OCI-LY1 (cell line): ENCODE data around the gene GRHPR.
A peak's percentile ranks its signal among the peaks of the same experiment; 100 is the strongest.

Source experiments
- H2AFZ ChIP-seq: fragments of 200-600 bp; sonication (generic), shearing (Covaris generic); 2 replicates; pipeline ENCODE4 v1.6.0; 2014; ENCODE audit warnings: antibody characterized with exemption, mild to moderate bottlenecking, low read length
- H3F3A ChIP-seq: fragments of 200-600 bp; sonication (generic), shearing (Covaris generic); 2 replicates; pipeline ENCODE4 v1.6.0; 2014; ENCODE audit warnings: mild to moderate bottlenecking, antibody characterized with exemption, low read length, moderate library complexity; ENCODE audit not compliant: insufficient read depth
- H3K27ac ChIP-seq: fragments of 200-600 bp; sonication (generic); 2 replicates; pipeline ENCODE4 v1.5.1; 2014; ENCODE audit warnings: low read length, mixed run types, mild to moderate bottlenecking, low read depth; ENCODE audit not compliant: poor library complexity, severe bottlenecking
- H3K27me3 ChIP-seq: fragments of 200-600 bp; sonication (generic); 2 replicates; pipeline ENCODE4 v1.6.0; 2014; ENCODE audit warnings: antibody characterized with exemption, mild to moderate bottlenecking, low read length, moderate library complexity; ENCODE audit not compliant: insufficient read depth
- H3K36me3 ChIP-seq: fragments of 200-600 bp; sonication (generic); 2 replicates; pipeline ENCODE4 v1.6.1; 2014; ENCODE audit warnings: mild to moderate bottlenecking, antibody characterized with exemption, low read length, moderate library complexity, mixed read lengths; ENCODE audit not compliant: insufficient read depth
- H3K4me1 ChIP-seq: fragments of 200-600 bp; sonication (generic); 2 replicates; pipeline ENCODE4 v1.5.1; 2014; ENCODE audit warnings: mild to moderate bottlenecking, low read length, moderate library complexity; ENCODE audit not compliant: insufficient read depth, severe bottlenecking
- H3K4me2 ChIP-seq: fragments of 200-600 bp; sonication (generic), shearing (Covaris generic); 2 replicates; pipeline ENCODE4 v1.6.1; 2014; ENCODE audit warnings: low read length
- H3K4me3 ChIP-seq: fragments of 200-600 bp; sonication (generic); 2 replicates; pipeline ENCODE4 v1.5.1; 2014; ENCODE audit warnings: low read length, low read depth, mild to moderate bottlenecking, mixed read lengths; ENCODE audit not compliant: poor library complexity, severe bottlenecking
- H3K79me2 ChIP-seq: fragments of 200-600 bp; shearing (Covaris generic); 2 replicates; pipeline ENCODE4 v1.6.1; 2016; ENCODE audit warnings: mixed run types, low read length, mixed read lengths; ENCODE audit not compliant: insufficient read depth
- H3K9ac ChIP-seq: fragments of 200-600 bp; sonication (generic), shearing (Covaris generic); 2 replicates; pipeline ENCODE4 v1.6.1; 2014; ENCODE audit warnings: mild to moderate bottlenecking, low read length, mixed read lengths
- H3K9me2 ChIP-seq: fragments of 200-600 bp; sonication (generic), shearing (Covaris generic); 2 replicates; pipeline ENCODE4 v1.6.1; 2014; ENCODE audit warnings: low read depth, mild to moderate bottlenecking, low read length, mixed read lengths
- H3K9me3 ChIP-seq: fragments of 200-600 bp; shearing (Covaris generic); 2 replicates; pipeline ENCODE4 v1.6.1; 2014; ENCODE audit warnings: low read length, mixed read lengths
- H4K20me1 ChIP-seq: fragments of 200-600 bp; sonication (generic), shearing (Covaris generic); 2 replicates; pipeline ENCODE4 v1.6.0; 2016; ENCODE audit warnings: mild to moderate bottlenecking, low read length; ENCODE audit not compliant: insufficient read depth
- EZH2 ChIP-seq: fragments of 200-600 bp; sonication (generic), shearing (Covaris generic); IDR thresholded peaks from 2 replicates; pipeline ENCODE4 v1.8.0; 2017; ENCODE audit warnings: borderline replicate concordance, mixed run types, mild to moderate bottlenecking, antibody characterized with exemption, low read length, moderate library complexity, mixed read lengths
- TF ChIP-seq, protein P1 (sequence below): fragments of 200-600 bp; sonication (generic), shearing (Covaris generic); IDR thresholded peaks from 2 replicates; pipeline ENCODE4 v1.5.1; 2017; ENCODE audit warnings: mild to moderate bottlenecking, antibody characterized with exemption, low read length, moderate library complexity, mixed read lengths

Gene GRHPR

DNA sequence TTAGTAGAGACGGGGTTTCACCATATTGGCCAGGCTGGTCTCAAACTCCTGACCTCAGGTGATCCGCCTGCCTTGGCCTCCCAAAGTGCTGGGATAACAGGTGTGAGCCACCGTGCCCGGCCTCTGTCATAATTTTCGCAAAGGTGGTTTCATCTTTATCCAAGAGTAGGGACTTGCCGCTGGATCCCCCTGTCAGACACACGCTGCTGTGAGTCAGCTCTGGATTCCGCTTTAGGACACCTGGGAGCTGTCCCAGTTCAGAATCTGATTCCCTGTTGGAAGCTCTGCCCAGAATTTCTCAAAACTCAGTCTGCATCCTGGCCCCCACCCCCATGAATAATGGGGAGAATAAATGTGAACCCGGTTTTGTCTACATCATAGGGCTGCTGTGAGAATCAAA lies 17.9 kb upstream of the GRHPR start:
- peak overlapping the region; percentile 89 for H3K9ac ChIP-seq
- TF ChIP-seq EZH2 = no peak
- TF ChIP-seq, protein P1, sequence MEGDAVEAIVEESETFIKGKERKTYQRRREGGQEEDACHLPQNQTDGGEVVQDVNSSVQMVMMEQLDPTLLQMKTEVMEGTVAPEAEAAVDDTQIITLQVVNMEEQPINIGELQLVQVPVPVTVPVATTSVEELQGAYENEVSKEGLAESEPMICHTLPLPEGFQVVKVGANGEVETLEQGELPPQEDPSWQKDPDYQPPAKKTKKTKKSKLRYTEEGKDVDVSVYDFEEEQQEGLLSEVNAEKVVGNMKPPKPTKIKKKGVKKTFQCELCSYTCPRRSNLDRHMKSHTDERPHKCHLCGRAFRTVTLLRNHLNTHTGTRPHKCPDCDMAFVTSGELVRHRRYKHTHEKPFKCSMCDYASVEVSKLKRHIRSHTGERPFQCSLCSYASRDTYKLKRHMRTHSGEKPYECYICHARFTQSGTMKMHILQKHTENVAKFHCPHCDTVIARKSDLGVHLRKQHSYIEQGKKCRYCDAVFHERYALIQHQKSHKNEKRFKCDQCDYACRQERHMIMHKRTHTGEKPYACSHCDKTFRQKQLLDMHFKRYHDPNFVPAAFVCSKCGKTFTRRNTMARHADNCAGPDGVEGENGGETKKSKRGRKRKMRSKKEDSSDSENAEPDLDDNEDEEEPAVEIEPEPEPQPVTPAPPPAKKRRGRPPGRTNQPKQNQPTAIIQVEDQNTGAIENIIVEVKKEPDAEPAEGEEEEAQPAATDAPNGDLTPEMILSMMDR = peak; percentile 14; the same call in 1 of the 2 replicates
- peak overlapping the region; percentile 58 for H3K4me3 ChIP-seq
- H4K20me1 ChIP-seq = no peaks in the 10 kb centered on the region
- H3K9me2 ChIP-seq = no peaks in the 10 kb centered on the region
- H3K4me1 ChIP-seq = peaks cover 99% of the 10 kb centered on the region
- 0 out of 2 replicates have a peak, but pooled peaks cover 1% of the 10 kb centered on the region for H3F3A ChIP-seq
- H3K4me2 ChIP-seq = peak overlapping the region; percentile 85
- peak overlapping the region; percentile 100 for H3K27ac ChIP-seq
- no peaks in the 10 kb centered on the region for H3K79me2 ChIP-seq
- H2AFZ ChIP-seq = no peak overlapping the region
- no peaks in the 10 kb centered on the region for H3K27me3 ChIP-seq
- H3K9me3 ChIP-seq = no peaks in the 10 kb centered on the region
- no peaks in the 10 kb centered on the region for H3K36me3 ChIP-seq

DNA sequence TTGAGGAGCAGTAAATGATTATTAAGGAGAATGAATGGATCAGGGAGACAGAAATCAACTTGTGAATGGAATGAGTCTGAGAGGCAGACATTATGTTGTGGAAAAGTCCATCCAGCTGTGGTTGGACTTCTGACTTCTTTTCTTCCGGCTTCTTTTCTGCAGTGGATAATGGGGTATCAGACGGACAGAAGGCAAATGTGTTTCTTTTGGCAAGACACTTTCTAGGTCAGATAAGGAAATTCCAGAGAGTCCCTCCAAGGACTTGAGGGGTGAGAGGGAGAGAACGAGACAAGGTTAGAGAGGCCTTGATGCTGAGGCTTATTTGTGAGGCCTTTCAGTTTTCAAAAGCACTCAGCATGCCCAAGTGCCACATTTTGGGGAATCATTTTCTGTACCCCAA lies 17.1 kb upstream of the GRHPR start:
- Histone ChIP-seq H3K4me1 (peaks cover 99% of the 10 kb centered on the region), H3K4me3 (peak overlapping the region; percentile 58), H2AFZ (no peak overlapping the region), H4K20me1 (no peaks in the 10 kb centered on the region), H3F3A (0 out of 2 replicates have a peak, but pooled peaks cover 7% of the 10 kb centered on the region), H3K36me3 (no peaks in the 10 kb centered on the region), H3K79me2 (no peaks in the 10 kb centered on the region), H3K9me3 (no peaks in the 10 kb centered on the region), H3K27me3 (no peaks in the 10 kb centered on the region), H3K9me2 (no peaks in the 10 kb centered on the region), H3K27ac (peak overlapping the region; percentile 100), H3K4me2 (peak overlapping the region; percentile 85), H3K9ac (peak overlapping the region; percentile 89)
- TF ChIP-seq EZH2 = no peak
- TF ChIP-seq, protein P1 = no peak

DNA sequence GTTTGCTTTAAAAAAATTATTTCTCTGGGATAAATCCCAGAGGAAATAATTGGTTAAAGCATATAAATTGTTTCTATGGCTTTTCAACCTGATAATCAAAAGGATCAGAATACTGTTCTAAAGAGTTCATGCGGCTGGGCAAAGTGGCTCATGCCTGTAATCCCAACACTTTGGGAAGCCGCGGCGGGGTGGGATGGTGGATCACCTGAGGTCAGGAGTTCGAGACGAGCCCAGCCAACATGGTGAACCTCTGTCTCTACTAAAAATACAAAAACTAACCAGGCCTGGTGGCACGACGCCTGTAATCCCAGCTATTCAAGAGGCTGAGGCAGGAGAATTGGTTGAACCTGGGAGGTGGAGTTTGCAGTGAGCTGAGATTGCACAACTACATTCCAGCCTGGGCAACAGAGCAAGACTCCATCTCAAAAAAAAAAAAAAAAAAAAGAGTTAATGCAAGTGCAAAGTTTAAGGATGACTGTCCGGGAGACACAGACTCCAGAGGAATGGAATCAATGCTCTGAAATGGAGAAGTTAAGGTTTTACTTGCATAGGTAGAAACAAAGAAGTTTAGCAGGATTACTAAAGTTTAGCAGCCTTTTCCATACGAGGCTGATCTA lies 16.6 kb upstream of the GRHPR start:
- Histone ChIP-seq H3K9ac (peak overlapping the region; percentile 89), H3K36me3 (no peaks in the 10 kb centered on the region), H3K9me2 (no peaks in the 10 kb centered on the region), H3K9me3 (no peaks in the 10 kb centered on the region), H3K4me2 (peak overlapping the region; percentile 85), H2AFZ (no peak overlapping the region), H3K4me1 (peaks cover 99% of the 10 kb centered on the region), H4K20me1 (no peaks in the 10 kb centered on the region), H3K27ac (peak overlapping the region; percentile 100), H3K4me3 (peak overlapping the region; percentile 58), H3K79me2 (no peaks in the 10 kb centered on the region), H3K27me3 (no peaks in the 10 kb centered on the region), H3F3A (0 out of 2 replicates have a peak, but pooled peaks cover 7% of the 10 kb centered on the region)
- TF ChIP-seq, protein P1 = no peak
- TF ChIP-seq EZH2 = no peak
